Coronary artery (tissue), 2 donors: ENCODE results near the gene RPSA.
"Not testable (repeated sequence)": the region's sequence is repeated elsewhere in the genome, so short reads cannot be mapped to it uniquely, and the experiment has no call there.

Experiments used
- DNase-seq: peaks from one replicate; pipeline ENCODE4 v3.0.0-alpha.2; 2017; ENCODE audit warnings: low spot score
- H3K27ac ChIP-seq, 2 donors: fragments of 200-600 bp; sonication (generic); one replicate each; pipeline ENCODE4 v1.5.1; 2016 to 2019
- H3K4me3 ChIP-seq: fragments of 200-600 bp; sonication (generic); 2 replicates; pipeline ENCODE4 v1.5.1; 2016; ENCODE audit warnings: mild to moderate bottlenecking, moderate library complexity
- CTCF ChIP-seq: fragments of 200-600 bp; sonication (generic); IDR thresholded peaks from one replicate; pipeline ENCODE4 v1.5.1; 2019; ENCODE audit warnings: antibody characterized with exemption

The RPSA gene

DNA sequence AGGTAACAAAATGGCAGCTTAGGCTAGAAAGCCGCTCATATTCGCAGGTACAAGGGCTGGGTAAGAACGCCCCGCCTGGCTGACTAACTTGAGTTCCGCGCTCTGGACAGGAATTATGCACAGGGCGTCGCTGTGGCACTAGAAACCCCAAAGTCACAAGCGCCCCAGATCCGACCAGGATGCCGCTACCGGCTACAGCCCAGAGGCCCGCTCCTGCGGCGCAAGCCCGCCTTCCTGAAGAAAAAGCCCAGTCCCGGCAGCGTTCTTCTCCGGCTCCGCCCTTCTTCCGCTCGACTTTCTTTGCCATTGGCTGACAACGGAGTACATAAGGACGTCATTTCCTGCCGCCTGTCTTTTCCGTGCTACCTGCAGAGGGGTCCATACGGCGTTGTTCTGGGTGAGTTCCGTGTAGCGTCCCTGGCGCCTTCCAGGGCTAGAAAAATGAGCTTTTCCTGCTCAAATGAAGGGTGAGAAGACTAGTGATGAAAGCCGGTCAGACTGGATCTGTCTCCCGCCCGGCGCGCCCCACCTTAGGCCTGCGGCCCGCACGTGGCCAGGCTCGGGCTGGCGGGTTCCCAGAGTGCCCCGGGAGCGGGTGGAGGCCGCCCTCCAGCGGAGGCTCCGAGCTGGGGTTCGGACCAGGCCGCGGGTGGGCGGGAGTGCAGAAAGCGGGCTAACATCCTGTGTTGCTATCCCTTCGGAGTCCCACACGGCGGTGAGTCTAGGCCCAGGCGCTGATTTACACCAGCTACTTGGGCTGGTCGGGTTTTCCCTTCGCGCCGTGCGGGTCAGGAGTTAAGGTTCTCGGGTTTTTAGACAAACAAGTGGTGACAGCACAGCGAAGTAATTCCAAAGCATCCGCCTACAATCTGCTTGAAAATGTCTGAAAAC, at the start of gene RPSA:
Gene RPSA (plus strand): TSS at position 353 of the 891 bp plus-strand sequence. CDS start 934 bp downstream, outside the sequence.
- peak; percentile 96 for DNase-seq
- no peak for TF ChIP-seq CTCF
- Histone ChIP-seq H3K4me3 (peak within 1 kb of the TSS; percentile 91), H3K27ac (peak within 1 kb of the TSS; percentile 35 to 88)

DNA sequence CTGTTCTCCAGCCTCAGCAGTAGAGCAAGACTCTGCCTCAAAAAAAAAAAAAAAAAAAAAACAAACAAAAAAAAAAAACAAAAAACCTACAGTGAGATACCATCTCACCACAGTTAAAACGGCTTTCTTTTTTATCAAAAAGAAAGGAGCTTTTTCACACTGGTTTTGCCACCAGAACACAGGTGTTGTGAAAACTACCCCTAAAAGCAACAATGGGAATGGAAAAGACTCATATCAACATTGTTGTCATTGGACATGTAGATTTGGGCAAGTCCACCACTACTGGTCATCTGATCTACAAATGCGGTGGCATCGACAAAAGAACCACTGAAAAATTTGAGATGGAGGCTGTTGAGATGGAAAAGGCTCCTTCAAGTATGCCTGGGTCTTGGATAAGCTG, 48.2 kb upstream of the RPSA start:
- no peak for DNase-seq
- no peak for TF ChIP-seq CTCF

DNA sequence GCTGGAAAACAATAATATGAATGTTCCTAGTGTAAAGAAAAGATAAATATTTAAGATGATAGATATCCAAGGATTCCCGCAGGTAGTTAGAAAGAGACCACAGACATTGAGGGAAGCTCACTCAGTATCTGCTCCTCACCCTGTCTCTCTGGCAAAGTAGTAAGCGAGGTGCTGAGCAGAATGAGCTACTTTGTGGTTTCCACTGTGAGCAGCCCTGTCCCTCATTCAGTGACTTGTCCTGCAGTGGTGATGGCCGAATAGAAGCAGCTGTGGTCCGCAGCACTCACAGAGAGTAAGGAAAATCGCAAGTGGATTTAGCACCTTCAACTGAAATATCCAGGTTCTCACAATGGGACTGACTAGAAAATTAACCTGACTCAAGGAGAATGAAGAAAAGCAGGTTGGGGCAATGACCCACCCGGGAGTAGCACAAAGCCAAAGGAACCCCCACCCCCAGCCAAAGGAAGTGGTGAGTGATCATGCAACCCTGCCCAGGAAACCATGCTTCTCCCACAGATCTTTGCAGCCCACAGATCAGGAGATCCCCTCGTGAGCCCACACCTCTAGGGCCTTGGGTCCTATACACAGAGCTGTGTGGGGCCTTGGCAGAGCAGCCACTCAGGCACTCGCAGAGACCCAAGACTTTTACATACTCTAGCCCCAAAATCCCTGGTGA, 45.1 kb upstream of the RPSA start:
- DNase-seq = no peak
- H3K4me3 ChIP-seq = no peak overlapping the region
- no peak for TF ChIP-seq CTCF

More for the DNA sequence above, 48.2 kb upstream of the RPSA start:
- H3K4me3 ChIP-seq = no peak overlapping the region
- no peak overlapping the region for H3K27ac ChIP-seq

GRCh38 chr3:39362192-39362591, 44.3 kb upstream of the RPSA start:
- H3K4me3 ChIP-seq = no peak overlapping the region
- no peak overlapping the region for H3K27ac ChIP-seq
- TF ChIP-seq CTCF = no peak
- no peak for DNase-seq

More for the DNA sequence above, 45.1 kb upstream of the RPSA start:
- no peak overlapping the region for H3K27ac ChIP-seq

DNA sequence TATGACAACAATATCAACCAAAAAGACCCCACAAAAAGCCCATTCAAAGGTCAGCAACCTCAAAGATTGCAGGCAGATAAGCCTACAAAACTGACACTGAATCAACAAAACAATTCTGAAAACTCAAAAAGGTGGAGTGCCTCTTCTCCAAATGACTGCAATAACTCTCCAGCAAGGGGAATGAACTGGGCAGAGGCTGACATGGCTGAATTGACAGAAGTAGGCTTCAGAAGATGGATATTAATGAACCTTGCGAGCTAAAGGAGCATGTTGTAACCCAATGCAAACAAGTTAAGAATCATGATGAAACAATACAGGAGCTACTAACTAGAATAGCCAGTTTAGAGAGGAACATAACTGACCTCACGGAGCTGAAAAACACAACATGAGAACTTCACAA, 43.7 kb upstream of the RPSA start:
- no peak for TF ChIP-seq CTCF
- no peak overlapping the region for H3K27ac ChIP-seq
- no peak for DNase-seq
- H3K4me3 ChIP-seq = no peak overlapping the region

- not testable (repeated sequence) for H3K4me3 ChIP-seq, DNase-seq, H3K27ac ChIP-seq
Observed at GRCh38 chr3:39370450-39370849, 36.1 kb upstream of the RPSA start.

- DNase-seq = no peak
- Histone ChIP-seq H3K27ac (no peak overlapping the region), H3K4me3 (no peak overlapping the region)
- no peak for TF ChIP-seq CTCF
Observed at GRCh38 chr3:39372833-39373232, 33.7 kb upstream of the RPSA start.
